Measurements from ENCODE around the gene XAGE1A. TPM values are rescaled to one million over a fixed set of nuclear protein-coding genes. Genes with fewer than 3 reads are reported as not detected.

The XAGE1A gene
- total RNA-seq, 1 donor from 2014 or later, result not detected

Other genes starting within 250 kb of the XAGE1A start
- gene XAGE2, start 126.8 kb upstream of the XAGE1A start, total RNA-seq, result not detected
- not detected for gene XAGE1B, start 21.3 kb downstream of the XAGE1A start, total RNA-seq
- not detected for gene SSX7, start 159.1 kb downstream of the XAGE1A start, total RNA-seq
- gene SSX2, start 211.4 kb downstream of the XAGE1A start, total RNA-seq, result not detected